Sigmoid colon (tissue), 7 donors: ENCODE measurements around the gene GPR158. TPM values are rescaled to one million over a fixed set of nuclear protein-coding genes. Genes with fewer than 3 reads are reported as not detected.

Experiments used
- DNase-seq: peaks from one replicate; pipeline ENCODE4 v3.0.0-alpha.2; 2019
- H3K27ac ChIP-seq, 4 donors: fragments of 200-600 bp; sonication (generic); one replicate each; pipeline ENCODE4 v1.5.1; 2016 to 2019; ENCODE audit warnings: mild to moderate bottlenecking in 1 of 4
- H3K27me3 ChIP-seq, 3 donors: fragments of 200-600 bp; sonication (generic); one replicate each; pipeline ENCODE4 v1.5.1; 2019; ENCODE audit warnings: mild to moderate bottlenecking in 1 of 3
- H3K36me3 ChIP-seq, 4 donors: fragments of 200-600 bp; sonication (generic); one replicate each; pipeline ENCODE4 v1.5.1; 2016 to 2019
- H3K4me1 ChIP-seq, 4 donors: fragments of 200-600 bp; sonication (generic); one replicate each; pipeline ENCODE4 v1.5.1; 2017 to 2019
- H3K4me3 ChIP-seq, 4 donors: fragments of 200-600 bp; sonication (generic); one replicate each; pipeline ENCODE4 v1.5.1; 2017 to 2019; ENCODE audit warnings: mild to moderate bottlenecking in 2 of 4, moderate library complexity in 1 of 4
- H3K9me3 ChIP-seq, 4 donors: fragments of 200-600 bp in 3 of 4; sonication (generic) in 3 of 4; one replicate each; pipeline versions ENCODE4 v1.5.1 to v1.6.1; 2013 to 2019
- EP300 ChIP-seq, 4 donors: sonication (generic); formaldehyde crosslinking; IDR thresholded peaks; one replicate each; pipeline ENCODE4 v1.6.1; 2017; ENCODE audit warnings: antibody characterized with exemption in 4 of 4
- POLR2A ChIP-seq, 2 donors: fragments of 450-650 bp; IDR thresholded peaks; one replicate each; pipeline ENCODE4 v1.6.1; 2016; ENCODE audit warnings: antibody characterized with exemption in 2 of 2, mild to moderate bottlenecking in 2 of 2, moderate library complexity in 2 of 2
- POLR2AphosphoS5 ChIP-seq, 4 donors: sonication (generic); formaldehyde crosslinking; IDR thresholded peaks; one replicate each; pipeline ENCODE4 v1.6.1; 2017; ENCODE audit warnings: antibody characterized with exemption in 4 of 4
- WGBS, 2 donors: extraction: QIAGEN DNeasy Blood & Tissue Kit; methylation state at CpG; one replicate each; pipeline ENCODE4 v1.1.7; 2013; 5-methylcytosine and 5-hydroxymethylcytosine counted together
- intact Hi-C: fragments of 100-400 bp; cut with DNase I; formaldehyde crosslinking; loops from one replicate; pipeline ENCODE4 v1.15.1; 2023
- polyA plus RNA-seq, 3 donors: library from polyadenylated mRNA; stranded (reverse); fragments of 200-250 nt; gene quantifications; one replicate each; pipeline ENCODE4 v1.2.3, GENCODE V29; 2013
- total RNA-seq, 4 donors: library from RNA; depleted of rRNA; stranded (reverse); fragments of >200 nt; gene quantifications; one replicate each; pipeline ENCODE4 v1.1.0, GENCODE V29; 2016
- TF ChIP-seq, protein P1 (sequence below), 4 experiments: fragments of 450-650 bp in 3 of 4; fragments of 200-600 bp in 1 of 4; IDR thresholded peaks; one replicate each; pipeline ENCODE4 v1.5.1; 2016 to 2019; ENCODE audit warnings: antibody characterized with exemption in 4 of 4, mild to moderate bottlenecking in 3 of 4, moderate library complexity in 2 of 4
- donor health status: healthy with polysubstance abuse.
- donor health status: Bipolar disorder and iron deficiency.
- donor health status: healthy.

The GPR158 gene
- total and polyA plus RNA-seq, 7 donors = 0.16 to 1.1 (median 0.54) TPM; not detected in 2

DNA sequence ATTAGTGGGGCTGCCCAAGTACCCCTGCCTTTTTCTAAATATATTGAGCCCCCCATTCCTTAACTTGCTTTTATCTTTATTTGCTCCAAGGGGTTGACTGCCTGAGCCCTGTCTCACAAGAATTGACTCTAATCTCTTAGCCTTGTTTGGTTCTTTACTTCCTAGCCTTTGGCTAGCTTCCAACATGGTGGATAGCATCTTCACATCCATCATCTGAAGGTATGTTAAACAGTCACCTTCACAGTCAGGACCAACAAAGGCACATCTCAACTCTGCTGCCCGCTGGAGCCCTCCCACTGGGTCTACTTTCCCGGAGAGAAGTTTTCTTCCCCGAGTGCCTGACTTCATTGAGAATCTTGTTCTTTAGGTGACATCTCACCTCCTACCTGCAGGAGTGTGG, 329.5 kb downstream of the GPR158 start:
- no peaks in the 10 kb centered on the region for H3K9me3 ChIP-seq
- H3K27me3 ChIP-seq = no peaks in the 10 kb centered on the region
- 90 to 93% methylated on average over 3 of the region's 3 CpGs for WGBS, 2 donors
- TF ChIP-seq, protein P1, sequence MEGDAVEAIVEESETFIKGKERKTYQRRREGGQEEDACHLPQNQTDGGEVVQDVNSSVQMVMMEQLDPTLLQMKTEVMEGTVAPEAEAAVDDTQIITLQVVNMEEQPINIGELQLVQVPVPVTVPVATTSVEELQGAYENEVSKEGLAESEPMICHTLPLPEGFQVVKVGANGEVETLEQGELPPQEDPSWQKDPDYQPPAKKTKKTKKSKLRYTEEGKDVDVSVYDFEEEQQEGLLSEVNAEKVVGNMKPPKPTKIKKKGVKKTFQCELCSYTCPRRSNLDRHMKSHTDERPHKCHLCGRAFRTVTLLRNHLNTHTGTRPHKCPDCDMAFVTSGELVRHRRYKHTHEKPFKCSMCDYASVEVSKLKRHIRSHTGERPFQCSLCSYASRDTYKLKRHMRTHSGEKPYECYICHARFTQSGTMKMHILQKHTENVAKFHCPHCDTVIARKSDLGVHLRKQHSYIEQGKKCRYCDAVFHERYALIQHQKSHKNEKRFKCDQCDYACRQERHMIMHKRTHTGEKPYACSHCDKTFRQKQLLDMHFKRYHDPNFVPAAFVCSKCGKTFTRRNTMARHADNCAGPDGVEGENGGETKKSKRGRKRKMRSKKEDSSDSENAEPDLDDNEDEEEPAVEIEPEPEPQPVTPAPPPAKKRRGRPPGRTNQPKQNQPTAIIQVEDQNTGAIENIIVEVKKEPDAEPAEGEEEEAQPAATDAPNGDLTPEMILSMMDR (IDR thresholded peaks at IDR 0.05) = no peak
- no peak for TF ChIP-seq POLR2AphosphoS5 (IDR thresholded peaks at IDR 0.05)
- H3K27ac ChIP-seq = no peak overlapping the region
- no peaks in the 10 kb centered on the region for H3K36me3 ChIP-seq
- intact Hi-C loops = no loop called here
- no peak for DNase-seq
- H3K4me1 ChIP-seq = peaks cover 0 to 7% (median 0%) of the 10 kb centered on the region in 4 donors
- no peak overlapping the region for H3K4me3 ChIP-seq

DNA sequence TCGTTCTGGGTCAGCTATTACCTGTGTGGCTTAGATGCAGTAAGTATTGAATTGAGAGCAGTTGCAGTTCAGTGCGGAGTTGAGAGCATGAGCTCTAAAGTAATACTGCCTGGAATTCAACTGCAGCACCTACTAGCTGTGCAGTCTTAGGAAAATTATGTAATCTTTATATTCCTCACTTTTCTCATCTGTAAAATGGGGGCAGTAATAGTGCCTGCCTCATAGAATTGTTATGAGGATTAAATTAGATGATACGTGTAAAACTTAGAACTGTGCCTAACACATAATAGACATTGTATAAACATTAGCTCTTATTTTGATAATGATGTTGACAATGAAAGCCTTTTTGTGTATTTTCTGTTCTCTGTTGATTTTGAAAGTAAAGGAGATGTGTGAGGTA, 330.0 kb downstream of the GPR158 start:
- Histone ChIP-seq H3K36me3 (no peaks in the 10 kb centered on the region), H3K9me3 (no peaks in the 10 kb centered on the region), H3K4me3 (no peak overlapping the region), H3K4me1 (peaks cover 0 to 7% (median 0%) of the 10 kb centered on the region in 4 donors), H3K27ac (no peak overlapping the region), H3K27me3 (no peaks in the 10 kb centered on the region)
- WGBS, 2 donors = 79 to 87% methylated on average over 3 of the region's 3 CpGs
- intact Hi-C loops = no loop called here
- no peak for DNase-seq
- TF ChIP-seq POLR2AphosphoS5 (IDR thresholded peaks at IDR 0.05) (no peak), EP300 (IDR thresholded peaks at IDR 0.05) (no peak), POLR2A (IDR thresholded peaks at IDR 0.05) (no peak)
- TF ChIP-seq, protein P1 (IDR thresholded peaks at IDR 0.05) = no peak

DNA sequence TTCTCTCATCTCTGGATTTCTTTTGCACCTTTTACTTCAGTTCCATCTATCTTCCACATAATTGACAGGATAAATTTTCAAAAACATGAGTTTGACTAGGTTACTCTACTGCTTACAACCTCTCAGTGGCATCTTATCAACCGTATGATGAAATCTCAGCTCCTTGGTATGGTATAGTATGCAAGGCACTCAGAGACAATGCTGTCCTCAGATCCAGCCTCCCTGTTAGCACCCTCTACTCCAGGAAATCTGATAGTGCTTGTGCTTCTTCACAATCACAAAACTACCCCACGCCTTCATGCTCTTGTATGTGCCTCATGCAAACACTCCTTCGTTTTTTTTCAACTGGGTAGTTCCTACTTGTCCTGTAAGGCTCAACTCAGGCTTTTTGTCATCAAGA, 330.7 kb downstream of the GPR158 start:
- H3K27me3 ChIP-seq = no peaks in the 10 kb centered on the region
- H3K9me3 ChIP-seq = no peaks in the 10 kb centered on the region
- TF ChIP-seq, protein P1 (IDR thresholded peaks at IDR 0.05) = no peak
- TF ChIP-seq POLR2AphosphoS5 (IDR thresholded peaks at IDR 0.05) (no peak), POLR2A (IDR thresholded peaks at IDR 0.05) (no peak), EP300 (IDR thresholded peaks at IDR 0.05) (no peak)
- 76 to 80% methylated on average over 3 of the region's 3 CpGs for WGBS, 2 donors
- DNase-seq = no peak
- peaks cover 0 to 7% (median 0%) of the 10 kb centered on the region in 4 donors for H3K4me1 ChIP-seq
- H3K4me3 ChIP-seq = no peak overlapping the region
- H3K27ac ChIP-seq = no peak overlapping the region
- intact Hi-C loops = no loop called here
- H3K36me3 ChIP-seq = no peaks in the 10 kb centered on the region

DNA sequence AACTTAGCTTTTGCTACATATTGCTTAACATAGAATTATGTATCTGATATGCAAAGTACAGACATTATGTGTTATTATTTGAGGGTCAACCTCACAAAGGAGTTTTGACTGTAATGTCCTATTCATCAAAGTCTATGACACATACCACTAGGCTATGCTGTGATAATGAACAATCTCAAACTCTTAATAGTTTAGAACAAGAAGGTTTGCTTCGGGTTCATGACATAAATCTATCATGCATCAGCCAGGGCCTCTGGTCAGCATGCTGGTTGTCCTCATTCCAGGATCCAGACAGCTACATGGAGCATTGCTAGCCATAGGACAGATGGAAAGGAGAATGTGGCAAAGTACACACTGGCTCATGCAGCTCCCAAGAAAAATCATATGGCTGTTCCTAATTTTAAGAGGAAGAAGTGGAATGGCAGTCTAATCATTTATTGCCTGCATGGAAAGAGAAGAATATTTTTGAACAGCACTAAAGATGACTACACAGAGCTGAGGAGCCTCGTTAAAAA, 332.1 kb downstream of the GPR158 start:
- intact Hi-C loops = no loop called here
- Histone ChIP-seq H3K27me3 (no peaks in the 10 kb centered on the region), H3K4me3 (no peak overlapping the region), H3K4me1 (peaks cover 0 to 5% (median 0%) of the 10 kb centered on the region in 4 donors), H3K36me3 (no peaks in the 10 kb centered on the region), H3K27ac (no peak overlapping the region), H3K9me3 (no peaks in the 10 kb centered on the region)
- 32 to 48% methylated on average over 2 of the region's 2 CpGs for WGBS, 2 donors
- TF ChIP-seq, protein P1 (IDR thresholded peaks at IDR 0.05) = no peak
- no peak for TF ChIP-seq POLR2AphosphoS5 (IDR thresholded peaks at IDR 0.05)
- no peak for TF ChIP-seq POLR2A (IDR thresholded peaks at IDR 0.05)
- TF ChIP-seq EP300 (IDR thresholded peaks at IDR 0.05) = no peak
- no peak for DNase-seq
